ENCODE results near the gene PLA2G6.

PLA2G6 gene

GRCh38 chr22:38172832-38173640 is 8.6 kb downstream of the PLA2G6 start:
- TF ChIP-seq FOXP2 (optimal IDR thresholded peaks at IDR 0.05; ENCODE audit: borderline replicate concordance, extremely low read depth, extremely low read length, insufficient read depth) = peak; percentile 53
- TF ChIP-seq, protein P1, sequence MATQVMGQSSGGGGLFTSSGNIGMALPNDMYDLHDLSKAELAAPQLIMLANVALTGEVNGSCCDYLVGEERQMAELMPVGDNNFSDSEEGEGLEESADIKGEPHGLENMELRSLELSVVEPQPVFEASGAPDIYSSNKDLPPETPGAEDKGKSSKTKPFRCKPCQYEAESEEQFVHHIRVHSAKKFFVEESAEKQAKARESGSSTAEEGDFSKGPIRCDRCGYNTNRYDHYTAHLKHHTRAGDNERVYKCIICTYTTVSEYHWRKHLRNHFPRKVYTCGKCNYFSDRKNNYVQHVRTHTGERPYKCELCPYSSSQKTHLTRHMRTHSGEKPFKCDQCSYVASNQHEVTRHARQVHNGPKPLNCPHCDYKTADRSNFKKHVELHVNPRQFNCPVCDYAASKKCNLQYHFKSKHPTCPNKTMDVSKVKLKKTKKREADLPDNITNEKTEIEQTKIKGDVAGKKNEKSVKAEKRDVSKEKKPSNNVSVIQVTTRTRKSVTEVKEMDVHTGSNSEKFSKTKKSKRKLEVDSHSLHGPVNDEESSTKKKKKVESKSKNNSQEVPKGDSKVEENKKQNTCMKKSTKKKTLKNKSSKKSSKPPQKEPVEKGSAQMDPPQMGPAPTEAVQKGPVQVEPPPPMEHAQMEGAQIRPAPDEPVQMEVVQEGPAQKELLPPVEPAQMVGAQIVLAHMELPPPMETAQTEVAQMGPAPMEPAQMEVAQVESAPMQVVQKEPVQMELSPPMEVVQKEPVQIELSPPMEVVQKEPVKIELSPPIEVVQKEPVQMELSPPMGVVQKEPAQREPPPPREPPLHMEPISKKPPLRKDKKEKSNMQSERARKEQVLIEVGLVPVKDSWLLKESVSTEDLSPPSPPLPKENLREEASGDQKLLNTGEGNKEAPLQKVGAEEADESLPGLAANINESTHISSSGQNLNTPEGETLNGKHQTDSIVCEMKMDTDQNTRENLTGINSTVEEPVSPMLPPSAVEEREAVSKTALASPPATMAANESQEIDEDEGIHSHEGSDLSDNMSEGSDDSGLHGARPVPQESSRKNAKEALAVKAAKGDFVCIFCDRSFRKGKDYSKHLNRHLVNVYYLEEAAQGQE (IDR thresholded peaks at IDR 0.05; ENCODE audit: insufficient read depth in 1 of 2, low read depth in 2 of 2, low read length in 2 of 2) = no peak

- TF ChIP-seq TAF1 (IDR thresholded peaks at IDR 0.05; ENCODE audit: borderline replicate concordance, insufficient read depth, low read length) (no peak), POLR2AphosphoS5 (IDR thresholded peaks at IDR 0.05; ENCODE audit: low read depth, low read length) (no peak), FOXP2 (optimal IDR thresholded peaks at IDR 0.05; ENCODE audit: borderline replicate concordance, extremely low read depth, extremely low read length, insufficient read depth) (no peak), SIN3A (IDR thresholded peaks at IDR 0.05; ENCODE audit: borderline replicate concordance, insufficient read depth, low read length) (no peak)
- TF ChIP-seq, protein P1 (IDR thresholded peaks at IDR 0.05; ENCODE audit: insufficient read depth in 1 of 2, low read depth in 2 of 2, low read length in 2 of 2) = no peak
Observed at GRCh38 chr22:38171927-38172831, 9.5 kb downstream of the PLA2G6 start.

GRCh38 chr22:38170469-38170868 is 11.2 kb downstream of the PLA2G6 start:
- TF ChIP-seq FOXP2 (optimal IDR thresholded peaks at IDR 0.05; ENCODE audit: borderline replicate concordance, extremely low read depth, extremely low read length, insufficient read depth) = no peak
- TF ChIP-seq, protein P1 (IDR thresholded peaks at IDR 0.05; ENCODE audit: insufficient read depth in 1 of 2, low read depth in 2 of 2, low read length in 2 of 2) = no peak
- TF ChIP-seq POLR2AphosphoS5 (IDR thresholded peaks at IDR 0.05; ENCODE audit: low read depth, low read length) = no peak
- no peak for TF ChIP-seq TAF1 (IDR thresholded peaks at IDR 0.05; ENCODE audit: borderline replicate concordance, insufficient read depth, low read length)

GRCh38 chr22:38169116-38169515 is 12.5 kb downstream of the PLA2G6 start:
- no peak for TF ChIP-seq TAF1 (IDR thresholded peaks at IDR 0.05; ENCODE audit: borderline replicate concordance, insufficient read depth, low read length)
- no peak for TF ChIP-seq POLR2AphosphoS5 (IDR thresholded peaks at IDR 0.05; ENCODE audit: low read depth, low read length)
- TF ChIP-seq, protein P1 (IDR thresholded peaks at IDR 0.05; ENCODE audit: insufficient read depth in 1 of 2, low read depth in 2 of 2, low read length in 2 of 2) = no peak
- TF ChIP-seq SIN3A (IDR thresholded peaks at IDR 0.05; ENCODE audit: borderline replicate concordance, insufficient read depth, low read length) = no peak
- TF ChIP-seq FOXP2 (optimal IDR thresholded peaks at IDR 0.05; ENCODE audit: borderline replicate concordance, extremely low read depth, extremely low read length, insufficient read depth) = no peak
